SW480 (cell line): ENCODE measurements around the gene NINJ1.

Source experiments
- DNase-seq: peaks from one replicate; pipeline ENCODE4 v3.0.0-alpha.2; 2016; ENCODE audit warnings: low spot score

NINJ1 gene

DNA sequence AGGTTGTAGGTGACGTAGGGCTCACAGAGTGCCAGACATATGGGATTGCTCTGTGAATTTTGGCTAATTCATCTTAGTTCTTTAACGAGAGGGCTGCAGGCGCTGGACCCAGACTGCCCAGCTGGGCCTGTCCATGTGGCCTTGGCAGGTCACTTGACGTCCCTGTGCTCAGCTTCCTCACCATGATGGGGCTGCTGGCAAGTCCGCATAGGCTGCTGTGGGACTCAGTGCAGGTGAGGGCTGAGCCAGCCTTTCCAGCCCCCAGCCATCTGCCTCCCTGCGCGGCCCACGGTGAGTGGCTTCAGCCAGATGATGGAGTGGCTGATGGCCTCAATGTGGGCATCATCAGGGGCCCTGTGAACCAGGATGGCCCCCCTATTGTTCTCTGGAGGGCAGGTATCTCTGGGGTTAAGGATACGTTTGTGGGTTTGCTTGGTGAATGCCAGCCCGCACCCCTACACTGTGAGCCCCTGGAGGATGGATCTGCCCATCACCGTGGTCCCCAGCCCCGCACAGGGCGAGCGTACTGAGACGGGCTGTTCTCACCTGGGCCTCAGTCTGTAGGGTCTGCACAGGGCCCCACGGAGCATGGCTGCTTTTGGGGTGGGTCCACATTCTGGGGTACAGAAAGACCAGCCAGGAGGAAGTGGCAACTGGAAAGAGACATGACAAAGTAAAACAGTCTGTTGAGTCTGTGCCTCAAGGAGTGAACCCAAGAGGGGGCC, 34.3 kb downstream of the NINJ1 start:
- DNase-seq: no peak

DNA sequence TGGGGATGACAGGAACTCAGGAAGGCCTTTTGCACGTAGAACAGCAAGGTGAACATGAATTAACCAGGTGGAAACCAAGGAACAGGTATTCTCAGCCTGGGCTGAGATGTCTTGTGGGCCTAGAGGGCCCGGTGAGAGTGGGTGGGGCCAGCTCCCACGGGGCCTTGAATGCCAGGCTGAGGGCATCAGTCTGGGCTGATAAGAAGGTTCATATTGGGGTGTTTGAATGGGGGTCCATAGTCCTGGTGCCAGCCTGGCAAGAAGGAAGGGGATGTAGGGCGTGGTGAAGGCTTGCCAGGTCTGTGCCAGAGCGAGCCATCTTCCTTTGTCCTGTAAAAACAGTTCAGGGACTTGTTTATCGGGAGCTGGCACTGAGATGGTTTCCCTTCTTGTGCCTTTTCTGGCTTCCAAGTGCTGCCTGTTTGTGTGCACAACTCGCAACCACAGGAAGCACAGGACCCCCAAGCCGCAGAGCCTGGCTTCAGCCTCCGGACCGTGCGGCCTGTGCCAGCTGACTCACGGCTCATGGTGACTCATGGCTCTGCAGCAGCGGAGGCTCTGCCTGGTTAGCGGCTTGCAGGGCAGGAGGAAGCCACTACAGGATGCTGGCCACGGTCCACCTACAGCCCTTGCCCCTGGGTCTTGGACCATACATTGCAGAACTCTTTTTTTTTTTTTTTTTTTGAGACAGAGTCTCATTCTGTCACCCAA, 35.7 kb downstream of the NINJ1 start:
- peak; percentile 86 for DNase-seq

DNA sequence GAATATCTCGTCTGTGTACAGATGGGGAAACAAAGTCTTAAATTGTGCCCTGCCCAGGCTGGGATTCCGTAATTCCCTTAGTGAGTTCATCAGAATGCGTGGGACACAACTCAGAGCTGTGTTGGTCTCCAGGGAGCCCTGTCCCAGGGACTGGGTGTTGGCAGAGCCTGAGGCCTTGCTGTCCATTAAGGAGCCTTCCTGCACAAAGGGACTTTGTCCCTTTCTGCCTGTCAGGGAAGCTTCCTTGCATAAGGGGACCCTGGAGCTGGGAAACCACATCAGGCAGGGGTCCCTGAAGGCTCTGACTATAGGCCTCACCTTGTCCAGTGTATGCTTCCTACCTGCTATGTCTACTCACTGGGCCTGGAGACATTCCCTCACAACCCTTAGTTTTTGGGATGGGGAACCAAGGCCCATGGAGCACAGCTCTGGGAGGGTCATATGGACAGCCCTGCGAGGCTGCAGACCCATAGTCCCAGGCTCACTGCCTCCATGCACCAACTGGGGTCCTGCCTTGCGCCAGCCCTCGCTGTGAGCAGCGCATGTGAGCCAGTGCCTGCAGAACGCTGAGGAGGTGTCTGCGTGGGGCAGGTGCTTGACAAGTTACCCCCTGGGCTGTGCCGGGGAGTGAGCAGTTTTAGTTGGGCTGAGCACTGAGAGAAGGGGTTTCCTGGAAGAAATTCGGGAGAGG, 36.4 kb downstream of the NINJ1 start:
- DNase-seq: no peak

DNA sequence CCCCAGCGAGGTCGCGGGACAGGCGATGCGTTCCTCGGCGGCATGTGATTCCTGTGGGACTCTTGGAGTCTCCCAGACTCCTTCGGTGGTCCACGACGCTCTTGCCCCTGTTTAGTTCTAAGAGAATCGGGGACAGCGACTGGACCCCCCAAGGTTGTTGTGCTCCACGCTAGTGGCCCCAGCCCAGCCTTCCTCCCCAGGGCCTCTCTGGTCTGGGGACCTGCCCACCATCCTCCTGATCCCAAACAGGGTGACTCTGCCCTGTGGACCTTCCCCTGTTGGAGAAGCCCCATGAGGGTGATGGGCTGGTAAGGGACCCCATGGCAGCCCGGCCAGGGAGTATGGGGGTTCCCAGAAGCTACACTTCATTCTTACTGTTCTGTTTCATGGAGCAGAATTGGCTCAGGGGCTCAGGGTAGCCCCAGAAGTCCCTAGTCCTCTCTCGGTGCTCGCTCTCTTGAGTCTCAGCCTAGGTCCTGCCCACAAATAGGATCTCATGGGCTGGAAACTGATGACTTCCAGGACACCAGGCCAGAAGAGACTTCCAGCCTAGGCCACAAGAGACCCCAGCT, 37.2 kb downstream of the NINJ1 start:
- no peak for DNase-seq

DNA sequence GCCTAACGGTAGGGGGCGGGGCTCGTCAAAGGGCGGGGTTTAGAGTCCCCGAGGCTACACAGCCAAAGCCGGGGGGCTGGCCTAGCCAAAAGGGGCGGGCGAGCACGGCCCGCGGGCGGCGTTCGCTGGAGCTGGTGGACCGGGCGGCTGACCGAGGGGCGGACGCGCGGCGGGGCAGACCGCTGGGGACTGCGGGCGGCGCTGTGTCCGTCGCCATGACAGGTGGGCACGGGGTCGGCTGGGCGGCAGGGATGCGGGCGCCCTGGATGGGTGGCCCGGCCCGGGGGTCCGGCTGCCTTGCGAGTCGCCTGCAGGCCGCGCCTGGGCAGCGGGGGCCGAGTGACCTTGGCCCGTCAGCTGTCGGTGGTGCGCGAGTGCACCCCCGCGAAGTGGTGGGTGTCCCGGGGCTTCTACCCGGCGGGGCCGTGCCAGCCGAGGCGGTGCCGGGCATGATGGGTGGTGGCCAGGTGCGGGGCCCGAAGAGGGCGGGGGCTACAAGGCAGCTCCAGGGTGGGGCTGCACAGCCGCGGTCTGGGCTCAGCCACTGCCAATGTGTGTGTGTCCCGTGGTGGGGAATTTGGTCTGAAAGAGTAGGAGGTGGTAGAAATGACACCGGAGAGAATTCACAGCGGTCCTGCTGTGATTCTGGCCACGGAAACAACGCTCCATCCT, 37.8 kb downstream of the NINJ1 start, which contains the start of gene CARD19:
CARD19 (plus strand) TSS at position 87 of the 672 bp plus-strand sequence; CDS start at position 216, 129 bp downstream.
- peak; percentile 55 for DNase-seq

DNA sequence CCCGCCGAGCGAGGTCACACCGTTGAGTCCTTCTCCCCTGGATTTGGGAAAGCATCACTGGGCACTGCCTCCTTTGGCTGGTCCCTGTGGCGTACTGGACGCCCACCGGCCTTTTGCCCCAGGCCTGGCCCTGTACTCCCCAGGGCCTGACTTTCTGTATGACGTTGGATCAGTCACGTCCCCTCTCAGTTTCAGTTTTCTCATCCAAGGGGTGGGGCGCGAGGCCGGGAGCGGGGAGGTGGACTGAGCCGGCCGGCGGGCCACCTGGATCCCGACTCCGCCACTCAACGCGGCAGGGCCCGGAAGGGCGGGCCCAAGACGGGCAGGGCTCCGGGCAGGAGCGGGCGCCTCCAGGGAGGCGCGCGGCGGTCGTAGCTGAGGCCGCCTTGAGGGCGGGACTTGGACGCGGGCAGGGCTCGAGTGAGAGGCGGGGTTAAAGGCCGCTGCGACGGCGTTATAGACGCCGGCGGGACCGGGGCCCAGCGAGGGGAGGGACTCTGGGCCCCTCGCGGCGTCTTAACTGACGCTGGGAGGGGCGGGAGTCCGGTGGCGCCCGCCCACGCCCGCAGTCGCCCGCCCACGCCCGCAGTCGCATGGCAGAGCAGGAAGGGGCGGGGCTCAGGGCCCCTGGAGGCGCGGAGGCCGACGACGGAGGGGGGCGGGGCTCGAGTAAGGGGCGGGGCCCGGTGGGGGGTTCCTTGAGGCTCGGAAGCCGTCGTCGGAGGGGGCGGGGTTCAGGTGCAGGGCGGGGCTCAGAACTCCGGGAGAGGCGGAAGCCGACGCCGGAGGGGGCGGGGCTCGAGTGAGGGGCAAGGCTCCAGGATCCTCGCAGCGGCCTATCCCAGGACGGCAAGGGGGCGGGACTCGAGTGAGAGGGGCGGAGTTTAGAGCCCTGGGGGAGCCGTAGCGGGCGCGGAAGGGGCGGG, 38.6 kb downstream of the NINJ1 start:
- DNase-seq: peak; percentile 95

DNA sequence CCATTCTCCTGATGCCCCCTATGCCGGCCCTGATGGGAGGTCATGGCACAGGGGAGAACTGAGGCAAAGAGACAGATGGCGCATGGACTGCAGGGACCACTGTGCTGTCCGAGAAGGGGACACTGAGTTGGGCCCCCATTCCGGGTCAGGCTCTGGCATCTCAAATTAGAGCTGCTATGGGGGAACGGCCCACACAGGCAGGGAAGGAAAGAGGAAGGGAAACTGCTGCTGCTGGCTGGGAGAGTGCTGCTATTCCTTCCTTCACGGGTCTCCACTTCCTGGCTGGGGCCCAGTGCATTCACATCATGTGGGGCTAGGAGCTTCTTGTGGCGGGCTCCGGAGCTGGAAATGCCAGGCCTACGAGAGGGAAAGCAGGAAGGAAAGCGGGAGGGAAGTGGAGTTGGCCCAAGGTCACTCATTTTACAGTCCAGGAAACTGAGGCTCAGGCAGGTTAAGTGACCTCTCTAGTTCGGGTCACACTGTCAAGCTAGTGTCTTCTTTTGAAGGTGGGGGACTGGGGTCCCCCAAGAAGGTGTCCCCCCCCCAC, 39.3 kb downstream of the NINJ1 start:
- no peak for DNase-seq

DNA sequence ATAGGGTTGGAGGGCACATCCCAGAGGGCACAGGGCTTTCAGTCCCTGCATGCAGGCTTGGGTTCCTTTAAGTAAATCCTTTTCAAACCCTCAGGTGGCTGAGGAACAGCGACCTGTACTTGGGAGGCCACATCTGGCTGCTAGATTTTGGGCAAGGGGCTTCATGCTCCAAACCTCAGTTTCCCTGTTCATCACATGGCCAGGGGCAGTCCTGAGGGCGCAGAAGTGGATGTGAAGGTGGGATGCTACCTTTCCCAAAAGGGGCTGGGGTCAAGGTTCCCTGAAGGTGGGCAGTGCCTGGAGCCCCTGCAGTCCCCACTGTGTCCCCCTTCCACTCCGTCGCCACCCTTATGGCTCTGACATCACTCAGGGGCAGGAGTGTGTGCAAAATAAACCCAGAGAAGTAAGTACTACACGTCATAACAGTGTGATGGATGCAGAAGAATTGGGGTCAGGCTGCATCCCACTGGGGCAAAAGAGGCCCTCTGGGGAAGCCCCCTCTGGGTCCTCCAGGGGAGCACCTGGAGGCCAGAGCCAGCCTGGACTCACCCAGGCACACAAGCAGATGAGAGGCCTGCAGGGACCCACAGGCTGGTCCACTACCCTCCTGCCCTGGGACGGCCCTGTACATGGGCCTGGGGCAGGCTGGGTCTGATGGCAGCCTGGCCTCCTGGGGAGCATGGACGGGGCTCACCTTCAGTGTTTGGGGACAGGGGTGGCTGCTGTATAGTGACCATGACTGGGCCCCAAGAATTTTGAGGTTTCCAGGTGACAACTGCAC, 40.0 kb downstream of the NINJ1 start:
- DNase-seq: no peak

DNA sequence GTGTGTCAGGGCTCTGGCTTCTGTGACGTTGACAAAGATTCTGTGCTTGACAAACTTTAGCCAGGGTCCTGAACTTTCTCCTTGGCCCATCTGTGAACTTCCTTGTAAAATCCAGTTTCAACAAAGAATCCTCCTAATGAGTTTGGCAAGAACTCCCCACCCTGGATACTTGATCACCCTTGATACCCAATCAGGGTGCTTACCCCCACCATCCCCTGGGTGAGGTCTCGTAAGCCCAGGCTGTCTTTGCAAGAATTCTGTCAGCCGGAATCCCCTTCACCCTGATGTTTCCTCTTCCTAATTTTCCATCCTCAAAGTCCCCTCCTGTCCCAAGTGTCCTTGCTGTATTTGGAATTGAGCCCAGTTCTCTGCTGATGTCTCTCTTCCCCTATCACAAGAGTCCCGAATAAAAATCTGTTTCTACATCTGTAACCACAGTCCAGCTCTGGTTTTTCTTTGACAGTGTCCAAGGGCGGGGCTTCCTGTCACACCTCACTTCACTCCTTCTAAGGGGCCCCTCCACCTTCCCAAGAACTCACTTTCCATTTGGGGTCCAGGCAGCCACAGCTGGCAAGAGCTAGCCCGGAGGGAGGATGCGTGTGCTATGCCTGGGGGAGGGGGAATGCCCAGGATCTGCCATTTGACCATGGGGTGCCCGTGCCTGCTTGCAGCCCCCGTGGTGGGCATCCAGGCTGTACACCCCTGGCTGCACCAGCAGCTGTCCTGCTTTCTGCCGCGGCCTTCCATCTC, 40.7 kb downstream of the NINJ1 start:
- no peak for DNase-seq

DNA sequence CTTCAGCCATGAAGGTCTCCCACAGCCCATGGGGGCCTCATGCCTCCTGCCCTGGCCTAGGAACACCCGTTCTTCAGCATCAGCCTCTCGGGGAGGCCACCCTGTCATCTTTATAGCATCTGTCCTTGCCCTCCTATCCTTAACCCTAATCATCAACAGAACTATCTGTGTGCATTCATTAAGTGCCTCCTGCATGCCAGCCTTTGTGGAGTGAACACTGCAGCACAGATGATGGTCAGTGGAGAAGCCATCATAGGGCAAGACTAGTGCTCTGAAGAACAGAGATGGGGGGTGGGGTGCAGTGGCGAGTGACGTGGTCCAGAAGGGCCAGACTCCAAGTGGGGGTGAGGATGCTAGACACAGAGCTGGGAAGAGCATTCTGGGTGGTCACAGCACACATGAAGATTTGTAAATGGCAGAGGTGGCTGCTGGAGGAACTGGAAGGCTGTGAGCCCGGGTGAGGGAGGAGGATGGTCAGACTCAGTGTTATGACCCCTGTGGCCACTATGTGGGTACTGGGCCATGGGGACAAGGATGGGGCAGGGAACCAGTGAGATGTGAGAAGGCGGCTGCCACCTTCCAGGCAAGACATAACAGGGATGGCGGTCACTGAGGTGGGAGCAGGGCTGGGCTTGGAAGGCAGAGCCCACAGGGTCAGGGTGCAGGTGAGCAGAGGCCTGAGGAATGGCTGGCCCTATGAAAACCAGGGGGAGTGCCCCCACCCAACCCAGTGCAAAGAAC, 41.6 kb downstream of the NINJ1 start:
- no peak for DNase-seq

DNA sequence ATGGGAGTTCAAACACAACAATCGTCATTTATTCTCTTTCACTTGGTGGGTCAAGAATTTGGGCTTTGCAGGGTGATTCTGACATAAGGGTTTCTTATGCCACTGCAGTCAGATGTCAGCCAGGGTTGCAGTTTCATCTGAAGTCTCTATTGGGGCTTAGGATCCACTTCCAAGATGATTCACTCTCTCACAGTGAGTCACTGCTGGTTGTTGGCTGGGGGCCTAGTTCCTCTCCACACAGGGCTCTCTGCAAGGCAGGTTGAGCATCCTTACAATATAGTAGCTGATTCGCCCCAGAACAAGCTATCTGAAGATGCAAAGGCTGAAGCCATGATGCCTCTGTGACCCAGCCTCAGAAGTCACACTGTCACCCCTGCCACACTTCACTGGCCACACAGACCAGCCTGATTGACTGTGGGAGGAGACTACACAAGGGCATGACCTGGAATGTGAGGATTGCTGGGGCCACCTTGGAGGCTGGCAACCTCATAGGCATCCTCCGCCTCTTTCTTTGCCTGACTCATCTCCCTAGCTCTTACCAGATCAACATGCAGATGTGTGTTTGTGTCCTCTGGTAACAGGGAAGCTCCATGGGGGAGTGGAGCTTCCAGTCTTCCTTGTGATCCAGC, 42.5 kb downstream of the NINJ1 start:
- DNase-seq: peak; percentile 88

DNA sequence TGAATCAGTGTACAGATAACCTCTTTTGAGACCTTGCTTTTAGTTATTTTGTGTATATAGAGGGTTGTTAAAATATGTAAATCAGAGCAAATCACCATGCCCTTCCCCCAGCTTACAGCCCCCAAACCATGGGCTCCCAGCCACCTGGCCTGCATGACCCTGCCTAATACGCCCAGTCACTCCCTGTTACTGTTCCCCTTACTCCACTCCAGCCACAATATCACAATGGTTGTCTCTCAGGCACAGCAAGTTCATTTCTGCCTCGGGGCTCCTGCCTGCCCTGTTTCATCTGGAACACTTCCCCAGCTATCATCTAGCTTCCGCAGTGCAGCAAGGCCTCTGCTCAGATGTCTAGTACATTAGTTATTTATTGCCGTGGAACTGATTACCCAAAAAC, 43.0 kb downstream of the NINJ1 start:
- DNase-seq: no peak

DNA sequence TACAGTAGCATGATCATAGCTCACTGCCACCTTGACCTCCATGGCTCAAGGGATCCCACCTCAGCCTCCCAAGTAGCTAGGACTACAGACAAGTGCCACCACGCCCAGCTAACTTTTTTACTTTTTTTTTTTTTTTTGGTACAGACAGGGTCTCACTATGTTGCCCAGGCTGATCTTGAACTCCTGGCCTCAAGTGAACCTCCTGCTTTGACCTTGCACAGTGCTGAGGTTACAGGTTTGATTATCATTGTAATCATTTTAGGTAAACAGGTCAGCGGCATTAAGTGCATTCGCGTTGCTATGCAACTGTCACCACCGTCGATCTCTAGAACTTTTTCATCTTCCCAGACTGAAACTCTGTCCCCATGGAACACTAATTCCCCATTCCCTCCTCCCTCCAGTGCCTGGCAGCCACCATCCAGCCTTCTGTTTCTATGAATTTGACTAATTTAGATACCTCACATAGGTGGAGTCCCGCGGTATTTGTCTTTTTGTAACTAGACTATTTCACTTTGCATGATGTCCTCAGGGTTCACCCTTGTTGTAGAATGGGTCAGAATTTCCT, 43.9 kb downstream of the NINJ1 start:
- no peak for DNase-seq

DNA sequence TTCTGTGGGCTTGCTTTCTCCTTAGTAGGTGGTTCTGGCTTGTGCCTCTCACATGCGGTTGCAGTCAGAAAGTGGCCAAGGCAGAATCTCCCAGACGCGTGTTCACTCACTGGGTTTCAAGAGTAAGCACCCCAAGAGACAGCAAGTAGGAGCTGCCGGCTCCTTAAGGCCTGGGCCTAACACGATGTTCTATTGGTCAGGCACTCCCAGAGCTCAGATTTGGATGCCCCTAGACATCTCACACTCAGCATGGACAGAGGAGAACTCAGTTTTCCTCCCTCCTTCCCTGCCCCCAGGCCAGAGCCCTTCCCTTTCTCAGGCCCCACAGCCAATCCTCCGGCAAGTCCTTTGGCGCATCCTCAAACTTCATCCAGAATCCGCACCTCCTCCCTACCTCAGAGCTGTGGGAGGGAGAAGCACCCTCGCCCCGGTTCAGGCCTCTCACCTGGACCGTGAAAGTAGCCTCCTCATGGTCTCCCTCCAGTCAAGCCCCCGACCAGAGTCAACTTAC, 44.5 kb downstream of the NINJ1 start:
- DNase-seq: no peak

DNA sequence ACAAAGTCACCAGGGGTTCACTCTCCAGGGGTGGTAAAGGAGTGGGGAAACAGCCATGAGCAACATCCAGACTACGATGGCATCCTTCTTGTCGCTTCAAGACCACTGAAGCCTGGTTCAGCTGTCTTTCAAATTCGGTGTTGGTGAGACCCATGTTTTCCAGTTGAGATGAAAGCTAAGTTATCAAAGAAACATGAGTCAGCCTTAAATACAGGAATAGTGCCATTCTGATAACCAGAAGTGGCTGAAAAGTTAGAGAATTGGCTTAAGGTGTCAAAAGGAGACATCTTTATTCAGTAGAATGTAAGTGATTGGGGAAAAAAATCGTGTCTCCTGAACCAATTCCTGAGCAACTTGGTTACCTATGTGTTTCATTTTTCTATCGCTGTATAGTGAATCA, 45.0 kb downstream of the NINJ1 start:
- no peak for DNase-seq

DNA sequence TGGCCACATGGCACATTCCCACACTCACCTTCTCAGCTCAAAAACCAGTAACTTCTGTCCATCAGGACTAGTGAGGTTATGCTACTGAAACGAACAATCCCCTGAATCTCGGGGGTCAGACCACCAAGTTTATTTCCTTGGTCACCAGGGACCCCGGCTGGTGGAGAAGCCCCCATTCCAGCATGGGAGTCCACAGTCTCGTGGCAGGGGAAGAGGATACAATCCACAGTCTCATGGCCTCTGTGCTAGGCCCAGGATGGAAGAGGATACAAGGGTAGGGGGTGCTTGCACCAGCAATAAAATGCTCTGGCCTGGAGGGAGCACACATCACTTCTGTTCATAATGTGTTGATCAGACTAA, 45.4 kb downstream of the NINJ1 start:
- DNase-seq: no peak

DNA sequence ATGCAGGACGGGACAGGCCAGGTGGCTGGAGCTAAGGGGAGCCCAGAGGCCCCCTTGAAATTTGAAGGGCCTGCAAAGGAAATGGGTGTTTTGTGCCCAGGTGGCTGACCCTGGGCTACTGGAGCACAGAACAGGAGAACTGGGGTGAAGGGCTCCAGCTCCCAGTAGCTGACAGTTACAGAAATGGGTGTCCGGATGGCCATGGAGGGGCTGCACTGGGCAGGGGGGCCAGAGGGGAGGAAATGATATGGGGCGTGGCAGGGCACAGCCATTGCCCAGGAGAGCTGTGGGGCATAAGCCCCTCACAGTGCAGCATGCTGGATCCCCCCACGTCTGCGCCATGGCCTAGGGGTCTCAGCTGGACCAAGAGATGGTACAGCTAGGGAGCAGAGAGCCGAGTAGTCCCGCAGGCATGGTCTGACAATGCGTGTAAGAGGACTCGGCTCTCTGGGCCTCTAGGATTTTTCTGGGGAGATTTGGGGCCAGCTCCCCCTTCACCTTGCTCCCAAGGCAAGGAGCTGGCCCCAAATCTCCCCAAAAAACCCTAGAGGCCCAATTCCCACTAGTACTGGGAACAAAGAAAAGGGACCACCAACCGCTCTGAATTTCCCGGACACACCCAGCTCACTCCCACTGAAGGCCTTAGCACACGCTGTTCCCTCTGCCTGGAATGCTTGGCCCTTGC, 45.9 kb downstream of the NINJ1 start:
- no peak for DNase-seq
